GM12873 (cell line): ENCODE results near the gene POU5F1.
A peak's percentile ranks its signal among the peaks of the same experiment; 100 is the strongest.

ENCODE experiments used
- CTCF ChIP-seq: IDR thresholded peaks from 2 replicates; pipeline ENCODE4 v1.5.1; 2012; ENCODE audit warnings: low read depth, mild to moderate bottlenecking, moderate library complexity, low read length, control low read depth; ENCODE audit not compliant: insufficient read depth; ENCODE audit errors: missing control alignments

POU5F1 gene

GRCh38 chr6:31121131-31121790, 49.2 kb downstream of the POU5F1 start:
- no peak for TF ChIP-seq CTCF

- no peak for TF ChIP-seq CTCF
Measured at GRCh38 chr6:31120151-31120915, 50.1 kb downstream of the POU5F1 start, which contains the start of gene CDSN. TSS of gene CDSN (minus strand) at chr6:31120446. CDS start at chr6:31120419, 27 bp downstream.

GRCh38 chr6:31118178-31118577, 52.3 kb downstream of the POU5F1 start:
- TF ChIP-seq CTCF: no peak

- no peak for TF ChIP-seq CTCF
Measured at GRCh38 chr6:31116661-31117385, 53.7 kb downstream of the POU5F1 start.

GRCh38 chr6:31115941-31116560, 54.4 kb downstream of the POU5F1 start:
- TF ChIP-seq CTCF: no peak

- TF ChIP-seq CTCF: peak; percentile 13
Measured at GRCh38 chr6:31114970-31115849, 55.3 kb downstream of the POU5F1 start.
